RWPE2 (cell line): Measurements from ENCODE around the gene SMPD3.

ENCODE experiments used
- ATAC-seq: fragments of 200-7000 bp; cut with Tn5 transposase; 3 replicates; pipeline ENCODE4 v1.9.1; 2021; ENCODE audit warnings: low read depth
- DNase-seq: peaks from one replicate; pipeline ENCODE4 v3.0.0-alpha.2; 2020; ENCODE audit warnings: low spot score
- H3K27ac ChIP-seq: fragments of 450-650 bp; 2 replicates; pipeline ENCODE4 v1.5.1; 2017; ENCODE audit warnings: mild to moderate bottlenecking; ENCODE audit not compliant: poor library complexity, severe bottlenecking
- H3K27me3 ChIP-seq: fragments of 250-450 bp; sonication (Bioruptor Pico); 2 replicates; pipeline ENCODE4 v1.5.1; 2021; ENCODE audit warnings: mild to moderate bottlenecking, moderate library complexity; ENCODE audit not compliant: insufficient read depth, poor library complexity, severe bottlenecking
- H3K36me3 ChIP-seq: fragments of 250-450 bp; sonication (Bioruptor Pico); 2 replicates; pipeline ENCODE4 v1.5.1; 2020; ENCODE audit warnings: low read depth, mild to moderate bottlenecking, moderate library complexity
- H3K4me1 ChIP-seq: fragments of 250-450 bp; sonication (Bioruptor Pico); 2 replicates; pipeline ENCODE4 v1.5.1; 2021; ENCODE audit warnings: mild to moderate bottlenecking, moderate library complexity; ENCODE audit not compliant: insufficient read depth, poor library complexity, severe bottlenecking
- H3K4me3 ChIP-seq: fragments of 250-450 bp; sonication (Bioruptor Pico); 2 replicates; pipeline ENCODE4 v1.5.1; 2021; ENCODE audit warnings: mild to moderate bottlenecking, moderate library complexity; ENCODE audit not compliant: severe bottlenecking
- H3K9me3 ChIP-seq: fragments of 250-450 bp; sonication (Bioruptor Pico); 2 replicates; pipeline ENCODE4 v1.5.1; 2021; ENCODE audit warnings: mild to moderate bottlenecking, moderate library complexity; ENCODE audit not compliant: severe bottlenecking
- TF ChIP-seq, protein P1 (sequence below): fragments of 450-650 bp; IDR thresholded peaks from one replicate; pipeline ENCODE4 v1.5.1; 2017; ENCODE audit warnings: mild to moderate bottlenecking, moderate library complexity; ENCODE audit not compliant: poor library complexity, severe bottlenecking

The SMPD3 gene

DNA sequence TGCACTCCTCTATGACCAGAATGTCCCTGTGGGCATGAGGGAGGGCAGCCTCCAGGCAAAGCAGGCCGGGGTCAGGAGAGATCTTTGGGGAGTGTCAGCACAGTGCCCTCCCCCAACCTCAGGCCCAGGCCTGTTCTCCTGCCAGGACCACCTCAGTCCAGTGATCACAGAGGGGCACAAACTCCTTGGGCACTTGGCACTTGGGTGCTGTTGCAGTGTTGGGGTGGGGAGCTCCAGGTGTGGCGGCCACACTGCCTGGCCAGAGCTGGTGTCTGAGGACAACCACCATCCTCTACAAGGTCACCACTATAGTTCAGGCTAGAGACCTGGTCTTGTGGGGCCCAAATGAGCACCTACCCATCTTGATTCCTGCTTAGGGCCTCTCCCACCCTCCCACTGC is 37.2 kb downstream of the SMPD3 start:
- TF ChIP-seq, protein P1, sequence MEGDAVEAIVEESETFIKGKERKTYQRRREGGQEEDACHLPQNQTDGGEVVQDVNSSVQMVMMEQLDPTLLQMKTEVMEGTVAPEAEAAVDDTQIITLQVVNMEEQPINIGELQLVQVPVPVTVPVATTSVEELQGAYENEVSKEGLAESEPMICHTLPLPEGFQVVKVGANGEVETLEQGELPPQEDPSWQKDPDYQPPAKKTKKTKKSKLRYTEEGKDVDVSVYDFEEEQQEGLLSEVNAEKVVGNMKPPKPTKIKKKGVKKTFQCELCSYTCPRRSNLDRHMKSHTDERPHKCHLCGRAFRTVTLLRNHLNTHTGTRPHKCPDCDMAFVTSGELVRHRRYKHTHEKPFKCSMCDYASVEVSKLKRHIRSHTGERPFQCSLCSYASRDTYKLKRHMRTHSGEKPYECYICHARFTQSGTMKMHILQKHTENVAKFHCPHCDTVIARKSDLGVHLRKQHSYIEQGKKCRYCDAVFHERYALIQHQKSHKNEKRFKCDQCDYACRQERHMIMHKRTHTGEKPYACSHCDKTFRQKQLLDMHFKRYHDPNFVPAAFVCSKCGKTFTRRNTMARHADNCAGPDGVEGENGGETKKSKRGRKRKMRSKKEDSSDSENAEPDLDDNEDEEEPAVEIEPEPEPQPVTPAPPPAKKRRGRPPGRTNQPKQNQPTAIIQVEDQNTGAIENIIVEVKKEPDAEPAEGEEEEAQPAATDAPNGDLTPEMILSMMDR: no peak
- H3K4me1 ChIP-seq: no peaks in the 10 kb centered on the region
- no peak overlapping the region for H3K27ac ChIP-seq
- DNase-seq (no peak), ATAC-seq (no peak)
- no peaks in the 10 kb centered on the region for H3K9me3 ChIP-seq
- peaks cover 5% of the 10 kb centered on the region for H3K27me3 ChIP-seq
- no peak overlapping the region for H3K4me3 ChIP-seq
- H3K36me3 ChIP-seq: no peaks in the 10 kb centered on the region

DNA sequence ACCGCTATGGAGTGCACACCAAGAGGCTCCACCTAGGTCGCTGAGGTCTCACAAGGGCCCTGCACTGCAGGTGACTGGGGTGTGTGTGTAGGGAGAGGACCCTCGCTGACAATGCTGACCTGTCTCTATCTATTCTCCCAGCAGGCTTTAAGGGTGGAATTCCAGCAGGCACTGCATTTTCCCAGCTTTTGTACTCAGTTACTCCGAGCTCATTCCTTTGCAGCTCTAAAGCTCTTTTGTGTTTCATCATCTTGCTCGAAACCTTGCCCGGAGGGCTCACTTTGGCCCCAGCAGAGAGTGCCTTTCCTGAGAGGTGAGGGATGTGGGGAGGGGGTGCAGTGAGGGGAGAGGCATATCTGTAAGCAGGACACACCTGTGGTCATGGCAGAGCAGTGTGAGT is 39.3 kb downstream of the SMPD3 start:
- ATAC-seq: no peak
- Histone ChIP-seq H3K27ac (no peak overlapping the region), H3K36me3 (no peaks in the 10 kb centered on the region), H3K4me1 (no peaks in the 10 kb centered on the region), H3K9me3 (no peaks in the 10 kb centered on the region), H3K4me3 (no peak overlapping the region), H3K27me3 (peaks cover 5% of the 10 kb centered on the region)
- TF ChIP-seq, protein P1: no peak
- DNase-seq: no peak

DNA sequence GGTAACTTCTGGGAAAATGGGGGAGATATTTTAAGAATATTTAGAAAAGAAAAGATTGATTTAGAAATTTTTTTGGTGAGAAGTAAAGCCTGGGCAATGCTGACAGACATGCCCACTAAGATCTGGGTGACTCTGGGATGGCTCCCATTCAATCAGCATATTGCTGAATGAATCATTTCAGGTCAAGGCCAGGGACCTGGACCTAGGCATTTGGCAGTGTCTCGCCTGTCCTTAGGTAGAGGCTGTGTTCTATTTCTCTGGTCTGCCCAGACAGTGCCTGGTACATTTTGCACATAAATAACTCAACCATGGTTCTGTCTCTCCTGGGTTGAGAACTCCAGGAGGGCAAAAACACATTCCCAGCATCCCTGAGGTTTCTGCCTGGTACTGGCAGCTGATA is 39.9 kb downstream of the SMPD3 start:
- H3K36me3 ChIP-seq: no peaks in the 10 kb centered on the region
- TF ChIP-seq, protein P1: no peak
- H3K27ac ChIP-seq: no peak overlapping the region
- H3K27me3 ChIP-seq: peaks cover 5% of the 10 kb centered on the region
- DNase-seq (no peak), ATAC-seq (no peak)
- no peaks in the 10 kb centered on the region for H3K4me1 ChIP-seq
- no peak overlapping the region for H3K4me3 ChIP-seq
- H3K9me3 ChIP-seq: no peaks in the 10 kb centered on the region

DNA sequence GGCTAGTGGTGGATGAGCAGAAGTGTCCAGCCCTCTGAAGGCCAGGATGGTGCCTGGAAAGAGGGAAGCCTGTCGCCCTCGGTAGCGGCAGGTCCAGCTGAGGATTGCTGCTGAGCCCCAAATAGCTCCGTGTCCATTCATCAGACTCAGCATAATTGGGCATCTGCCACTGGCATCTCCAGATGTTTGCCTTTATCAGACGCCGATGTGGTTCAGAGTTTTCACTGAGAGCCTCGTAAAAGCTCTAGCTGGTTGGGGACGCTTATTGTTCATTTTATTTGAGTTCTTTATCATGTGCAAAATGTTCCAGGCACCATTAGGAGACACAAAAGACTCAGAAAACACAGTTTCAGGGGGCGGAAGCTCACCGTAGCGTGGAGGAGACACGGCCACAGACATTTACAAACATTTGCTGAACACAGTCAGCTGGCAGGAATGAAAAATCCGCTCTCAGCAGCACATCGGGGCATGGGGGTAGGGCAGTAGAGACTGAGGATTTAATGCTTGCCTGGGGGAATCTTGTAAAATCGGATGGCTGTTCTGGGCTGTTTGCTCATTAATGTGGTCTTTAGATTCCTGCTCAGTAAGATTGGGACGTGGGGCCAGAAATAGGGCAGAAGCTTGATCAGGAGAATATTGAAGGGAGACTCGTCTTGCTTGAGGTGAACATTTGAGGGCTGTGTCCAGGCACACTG is 41.7 kb downstream of the SMPD3 start:
- Histone ChIP-seq H3K27ac (no peak overlapping the region), H3K4me3 (no peak overlapping the region), H3K4me1 (no peaks in the 10 kb centered on the region), H3K9me3 (no peaks in the 10 kb centered on the region), H3K27me3 (peaks cover 5% of the 10 kb centered on the region), H3K36me3 (no peaks in the 10 kb centered on the region)
- peak; percentile 36; the same call in 1 of the 3 replicates for ATAC-seq
- DNase-seq: no peak
- TF ChIP-seq, protein P1: no peak

DNA sequence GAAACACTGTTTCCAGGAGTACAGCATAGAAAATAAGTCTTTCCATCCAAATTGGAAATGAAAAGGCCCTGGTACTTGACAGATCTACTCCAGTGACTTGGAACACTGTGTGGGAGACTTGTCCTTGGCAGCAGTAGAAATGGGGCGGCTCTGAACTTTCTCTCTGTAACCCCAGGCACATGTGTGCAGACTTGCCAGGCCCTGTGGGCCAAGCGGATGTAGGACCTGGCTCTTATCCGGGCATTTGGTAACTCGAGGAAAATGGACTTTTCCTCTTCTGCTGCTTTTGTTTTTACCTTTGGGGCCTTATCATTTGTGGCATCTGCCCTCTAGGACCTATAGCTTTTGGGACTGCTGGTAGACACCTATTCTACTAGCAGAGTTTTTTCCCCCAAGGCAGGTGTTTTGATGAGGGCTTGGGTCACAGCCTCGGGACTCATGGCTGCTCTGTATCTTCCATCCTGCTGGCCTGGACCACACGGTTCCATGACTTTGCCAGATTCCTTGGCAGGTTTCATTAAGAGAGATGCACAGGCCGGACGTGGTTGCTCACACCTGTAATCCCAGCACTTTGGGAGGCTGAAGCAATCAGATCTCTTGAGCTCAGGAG is 43.5 kb downstream of the SMPD3 start:
- ATAC-seq: no peak
- H3K27ac ChIP-seq: no peak overlapping the region
- H3K4me3 ChIP-seq: no peak overlapping the region
- DNase-seq: no peak
- H3K27me3 ChIP-seq: peaks cover 5% of the 10 kb centered on the region
- H3K4me1 ChIP-seq: no peaks in the 10 kb centered on the region
- TF ChIP-seq, protein P1: no peak
- H3K36me3 ChIP-seq: no peaks in the 10 kb centered on the region
- no peaks in the 10 kb centered on the region for H3K9me3 ChIP-seq
